Natural killer cell (primary cell): ENCODE results near the gene FOXN3. TPM values are rescaled to one million over a fixed set of nuclear protein-coding genes. Genes with fewer than 3 reads are reported as not detected.
A peak's percentile ranks its signal among the peaks of the same experiment; 100 is the strongest.
"Not testable (repeated sequence)": the region's sequence is repeated elsewhere in the genome, so short reads cannot be mapped to it uniquely, and the experiment has no call there.

Experiments
- ATAC-seq, 3 donors: fragments of 150-1000 bp in 2 of 3; fragments of 200-7000 bp in 1 of 3; cut with Tn5 transposase; 1 replicate in 1 of 3; 2 replicates in 2 of 3; pipeline ENCODE4 v1.10.0; 2021; ENCODE audit warnings: mild to moderate bottlenecking in 2 of 3, moderate library complexity in 2 of 3
- DNase-seq, 2 donors: peaks; one replicate each; pipeline versions ENCODE4 v3.0.0 to v3.0.0-alpha.2; 2013 to 2021; ENCODE audit warnings: mixed read lengths in 1 of 2
- H3K27ac ChIP-seq: one replicate; pipeline ENCODE4 v1.5.1; 2013; ENCODE audit warnings: mild to moderate bottlenecking, low read length
- H3K27me3 ChIP-seq: one replicate; pipeline ENCODE4 v1.6.1; 2013; ENCODE audit warnings: low read length; ENCODE audit not compliant: control insufficient read depth, insufficient read depth
- H3K36me3 ChIP-seq: one replicate; pipeline ENCODE4 v1.6.1; 2013; ENCODE audit warnings: low read length; ENCODE audit not compliant: control insufficient read depth, insufficient read depth
- H3K4me1 ChIP-seq: one replicate; pipeline ENCODE4 v1.6.1; 2013; ENCODE audit warnings: low read length; ENCODE audit not compliant: control insufficient read depth, insufficient read depth
- H3K4me3 ChIP-seq: one replicate; pipeline ENCODE4 v1.5.1; 2013; ENCODE audit warnings: low read length
- H3K9me3 ChIP-seq: one replicate; pipeline ENCODE4 v1.6.1; 2013; ENCODE audit warnings: low read length; ENCODE audit not compliant: control insufficient read depth, insufficient read depth
- H3K27ac Mint-ChIP-seq, 2 donors: one replicate each; pipeline ENCODE4 v1.8.0; 2022; ENCODE audit warnings: mild to moderate bottlenecking in 2 of 2, mixed read lengths in 2 of 2, moderate library complexity in 1 of 2
- H3K27me3 Mint-ChIP-seq, 2 donors: one replicate each; pipeline ENCODE4 v1.8.0; 2022; ENCODE audit warnings: low read depth in 2 of 2, mixed read lengths in 2 of 2
- H3K36me3 Mint-ChIP-seq: one replicate; pipeline ENCODE4 v1.8.0; 2022; ENCODE audit warnings: mixed read lengths
- H3K4me1 Mint-ChIP-seq, 2 donors: one replicate each; pipeline ENCODE4 v1.8.0; 2022; ENCODE audit warnings: mixed read lengths in 2 of 2
- H3K4me3 Mint-ChIP-seq: one replicate; pipeline ENCODE4 v1.8.0; 2022; ENCODE audit warnings: mild to moderate bottlenecking, moderate library complexity, mixed read lengths
- H3K9me3 Mint-ChIP-seq, 2 donors: one replicate each; pipeline ENCODE4 v1.8.0; 2022; ENCODE audit warnings: mixed read lengths in 2 of 2
- WGBS: methylation state at CpG from one replicate; pipeline ENCODE4 v1.1.7; 2013; ENCODE audit warnings: missing lambda C conversion rate; ENCODE audit not compliant: insufficient coverage; 5-methylcytosine and 5-hydroxymethylcytosine counted together
- intact Hi-C: fragments of 100-400 bp; cut with micrococcal nuclease; formaldehyde crosslinking; loops from one replicate; pipeline ENCODE4 v1.14.2; 2022
- total RNA-seq, 4 donors: library from RNA; stranded (reverse); fragments of 120-200 nt in 1 of 4; gene quantifications; one replicate each; pipeline versions ENCODE4 v1.2.3 to v1.2.4, GENCODE V29; 2013 to 2022
- TF ChIP-seq, protein P1 (sequence below): fragments of 200-600 bp; IDR thresholded peaks from one replicate; pipeline ENCODE4 v1.8.0; 2022; ENCODE audit warnings: antibody characterized with exemption

The FOXN3 gene
- total RNA-seq, 3 donors from 2014 or later (not counting 1 experiment from before 2014, with no cell fraction given): 209 to 216 (median 209) TPM

DNA sequence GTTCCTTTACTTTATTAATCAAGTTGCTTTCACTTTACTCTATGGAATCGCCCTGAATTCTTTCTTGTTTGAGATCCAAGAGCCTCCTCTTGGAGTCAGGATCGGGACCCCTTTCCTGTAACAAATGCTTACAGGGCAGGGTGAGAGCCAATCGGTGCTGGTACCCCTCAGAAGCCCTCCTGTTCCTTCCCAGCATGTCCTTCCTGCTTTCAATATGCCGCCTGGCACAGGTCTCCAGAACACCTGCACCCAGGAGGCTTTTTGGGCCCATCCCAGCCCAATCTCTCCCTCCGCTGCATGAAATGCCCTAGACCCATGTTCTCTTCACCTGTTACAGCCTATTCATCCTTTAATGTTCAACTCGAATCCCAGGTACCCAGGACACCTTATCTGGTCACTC lies 122.2 kb downstream of the FOXN3 start:
- ATAC-seq (no peak), DNase-seq (no peak)
- Mint-ChIP-seq H3K4me3 (no peak overlapping the region), H3K4me1 (peaks cover 68 to 78% of the 10 kb centered on the region in 2 donors), H3K36me3 (no peaks in the 10 kb centered on the region), H3K27ac (peak overlapping the region in 1 of 2 donors; percentile 87), H3K27me3 (no peaks in the 10 kb centered on the region), H3K9me3 (no peaks in the 10 kb centered on the region)
- TF ChIP-seq, protein P1, sequence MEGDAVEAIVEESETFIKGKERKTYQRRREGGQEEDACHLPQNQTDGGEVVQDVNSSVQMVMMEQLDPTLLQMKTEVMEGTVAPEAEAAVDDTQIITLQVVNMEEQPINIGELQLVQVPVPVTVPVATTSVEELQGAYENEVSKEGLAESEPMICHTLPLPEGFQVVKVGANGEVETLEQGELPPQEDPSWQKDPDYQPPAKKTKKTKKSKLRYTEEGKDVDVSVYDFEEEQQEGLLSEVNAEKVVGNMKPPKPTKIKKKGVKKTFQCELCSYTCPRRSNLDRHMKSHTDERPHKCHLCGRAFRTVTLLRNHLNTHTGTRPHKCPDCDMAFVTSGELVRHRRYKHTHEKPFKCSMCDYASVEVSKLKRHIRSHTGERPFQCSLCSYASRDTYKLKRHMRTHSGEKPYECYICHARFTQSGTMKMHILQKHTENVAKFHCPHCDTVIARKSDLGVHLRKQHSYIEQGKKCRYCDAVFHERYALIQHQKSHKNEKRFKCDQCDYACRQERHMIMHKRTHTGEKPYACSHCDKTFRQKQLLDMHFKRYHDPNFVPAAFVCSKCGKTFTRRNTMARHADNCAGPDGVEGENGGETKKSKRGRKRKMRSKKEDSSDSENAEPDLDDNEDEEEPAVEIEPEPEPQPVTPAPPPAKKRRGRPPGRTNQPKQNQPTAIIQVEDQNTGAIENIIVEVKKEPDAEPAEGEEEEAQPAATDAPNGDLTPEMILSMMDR: no peak
- intact Hi-C loops: no loop called here
- Histone ChIP-seq H3K9me3 (no peaks in the 10 kb centered on the region), H3K27me3 (no peaks in the 10 kb centered on the region), H3K36me3 (peaks cover 5% of the 10 kb centered on the region), H3K4me3 (no peak overlapping the region), H3K4me1 (peaks cover 27% of the 10 kb centered on the region), H3K27ac (no peak overlapping the region)
- 96% methylated on average over 6 of the region's 6 CpGs for WGBS

DNA sequence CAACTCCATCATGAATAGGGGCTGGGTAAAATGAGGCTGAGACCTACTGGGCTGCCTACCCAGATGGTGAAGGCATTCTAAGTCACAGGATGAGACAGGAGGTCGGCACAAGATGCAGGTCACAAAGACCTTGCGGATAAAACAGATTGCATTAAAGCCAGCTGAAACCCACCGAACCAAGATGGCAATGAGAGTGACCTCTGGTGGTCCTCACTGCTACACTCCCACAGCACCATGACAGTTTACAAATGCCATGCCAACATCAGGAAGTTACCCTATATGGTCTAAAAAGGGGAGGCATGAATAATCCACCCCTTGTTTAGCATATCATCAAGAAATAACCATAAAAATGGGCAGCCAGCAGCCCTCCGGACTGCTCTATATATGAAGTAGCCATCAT lies 122.6 kb downstream of the FOXN3 start:
- 98% methylated on average over 4 of the region's 4 CpGs for WGBS
- H3K4me3 ChIP-seq, DNase-seq, H3K36me3 ChIP-seq, H3K36me3 Mint-ChIP-seq, H3K9me3 Mint-ChIP-seq, H3K27me3 ChIP-seq, H3K9me3 ChIP-seq, ATAC-seq, intact Hi-C loops, H3K4me3 Mint-ChIP-seq, H3K27ac ChIP-seq, H3K27me3 Mint-ChIP-seq: not testable (repeated sequence)
- H3K4me1 Mint-ChIP-seq: peaks cover 64 to 76% of the 10 kb centered on the region in 2 donors
- H3K27ac Mint-ChIP-seq: peak overlapping the region; percentile 70 to 87
- peaks cover 27% of the 10 kb centered on the region for H3K4me1 ChIP-seq

DNA sequence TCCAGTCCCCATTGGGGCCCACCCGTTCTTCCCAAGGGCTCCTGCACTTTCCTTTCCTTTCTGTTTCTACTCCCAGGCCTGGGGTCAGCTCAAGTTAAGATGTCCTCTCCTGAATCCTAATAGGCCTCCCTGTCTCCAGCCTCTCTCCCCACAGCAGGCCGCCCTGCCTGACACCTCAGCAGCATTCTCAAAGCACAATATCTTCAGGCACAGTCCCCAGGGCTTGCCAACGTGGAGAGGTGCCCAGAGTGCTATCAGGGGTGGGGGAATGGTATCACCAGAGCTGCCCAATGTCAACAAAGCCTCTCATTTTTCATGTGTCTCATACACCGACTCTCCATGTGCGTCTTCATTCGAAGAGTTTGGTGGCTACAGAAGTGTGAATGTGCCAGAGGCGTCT lies 123.0 kb downstream of the FOXN3 start:
- peak in 1 of 3 donors; percentile 31 for ATAC-seq
- TF ChIP-seq, protein P1: no peak
- H3K4me3 Mint-ChIP-seq: no peak overlapping the region
- H3K27me3 Mint-ChIP-seq: no peaks in the 10 kb centered on the region
- WGBS: 83% methylated on average over 7 of the region's 7 CpGs
- DNase-seq: no peak
- H3K4me1 ChIP-seq: peaks cover 27% of the 10 kb centered on the region
- peak overlapping the region; percentile 70 to 87 for H3K27ac Mint-ChIP-seq
- no peaks in the 10 kb centered on the region for H3K27me3 ChIP-seq
- H3K4me3 ChIP-seq: no peak overlapping the region
- peaks cover 60 to 72% of the 10 kb centered on the region in 2 donors for H3K4me1 Mint-ChIP-seq
- no peaks in the 10 kb centered on the region for H3K9me3 Mint-ChIP-seq
- H3K9me3 ChIP-seq: no peaks in the 10 kb centered on the region
- intact Hi-C loops: no loop called here
- H3K36me3 Mint-ChIP-seq: no peaks in the 10 kb centered on the region
- peaks cover 5% of the 10 kb centered on the region for H3K36me3 ChIP-seq
- no peak overlapping the region for H3K27ac ChIP-seq

DNA sequence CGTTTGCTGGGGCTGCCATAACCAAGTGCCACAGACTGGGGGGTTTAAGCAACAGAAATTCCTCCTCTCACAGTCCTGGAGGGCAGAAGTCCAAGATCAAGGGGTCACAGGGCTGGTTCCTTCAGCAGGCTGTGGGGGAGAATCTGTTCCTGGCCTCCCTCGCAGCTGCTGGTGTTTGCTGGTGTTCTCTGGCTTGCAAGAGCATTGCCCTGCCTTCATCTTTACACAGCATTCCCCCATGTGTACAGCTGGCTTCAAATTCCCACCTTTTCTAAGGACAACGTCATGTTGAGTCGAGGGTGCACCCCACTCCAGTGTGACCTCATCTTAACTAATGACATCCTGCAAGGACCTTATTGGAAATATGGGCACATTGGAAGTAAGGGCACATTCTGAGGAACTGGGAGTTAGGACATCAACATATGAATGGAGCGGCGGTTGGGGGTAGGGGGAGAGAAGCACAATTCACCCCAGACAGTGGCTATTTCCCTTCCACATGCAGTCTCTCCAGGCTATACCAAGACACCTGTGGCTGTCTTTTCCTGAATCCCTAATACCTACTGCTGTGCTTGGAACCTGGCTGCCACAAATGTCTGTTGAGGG lies 123.6 kb downstream of the FOXN3 start:
- Histone ChIP-seq H3K9me3 (no peaks in the 10 kb centered on the region), H3K36me3 (peaks cover 5% of the 10 kb centered on the region), H3K27me3 (no peaks in the 10 kb centered on the region), H3K27ac (no peak overlapping the region), H3K4me3 (no peak overlapping the region), H3K4me1 (peaks cover 27% of the 10 kb centered on the region)
- ATAC-seq (no peak), DNase-seq (no peak)
- Mint-ChIP-seq H3K4me1 (peaks cover 54 to 66% of the 10 kb centered on the region in 2 donors), H3K27me3 (no peaks in the 10 kb centered on the region), H3K27ac (peak overlapping the region; percentile 12 to 87), H3K4me3 (peak overlapping the region; percentile 68), H3K9me3 (no peaks in the 10 kb centered on the region), H3K36me3 (no peaks in the 10 kb centered on the region)
- TF ChIP-seq, protein P1: no peak
- WGBS: 92% methylated on average over 4 of the region's 6 CpGs
- intact Hi-C loops: no loop called here
